ENCODE data around the gene AMER1.

Gene AMER1

GRCh38 chrX:64184396-64184795, 21.1 kb downstream of the AMER1 start:
- DNase-seq (ENCODE audit: low read depth in 3 of 3), result no peak

GRCh38 chrX:64182208-64182607, 23.3 kb downstream of the AMER1 start:
- DNase-seq (ENCODE audit: low read depth in 3 of 3), result no peak

- DNase-seq (ENCODE audit: low read depth in 3 of 3), result no peak
Observed at GRCh38 chrX:64176876-64177275, 28.6 kb downstream of the AMER1 start.

GRCh38 chrX:64169988-64170387, 35.5 kb downstream of the AMER1 start:
- no peak for DNase-seq (ENCODE audit: low read depth in 3 of 3)

GRCh38 chrX:64152857-64153256, 52.7 kb downstream of the AMER1 start:
- no peak for DNase-seq (ENCODE audit: low read depth in 3 of 3)

GRCh38 chrX:64151911-64152310, 53.6 kb downstream of the AMER1 start:
- DNase-seq (ENCODE audit: low read depth in 3 of 3), result no peak

- no peak for DNase-seq (ENCODE audit: low read depth in 3 of 3)
Observed at GRCh38 chrX:64150775-64151174, 54.7 kb downstream of the AMER1 start.
